ENCODE data around the gene OIP5.

DNA sequence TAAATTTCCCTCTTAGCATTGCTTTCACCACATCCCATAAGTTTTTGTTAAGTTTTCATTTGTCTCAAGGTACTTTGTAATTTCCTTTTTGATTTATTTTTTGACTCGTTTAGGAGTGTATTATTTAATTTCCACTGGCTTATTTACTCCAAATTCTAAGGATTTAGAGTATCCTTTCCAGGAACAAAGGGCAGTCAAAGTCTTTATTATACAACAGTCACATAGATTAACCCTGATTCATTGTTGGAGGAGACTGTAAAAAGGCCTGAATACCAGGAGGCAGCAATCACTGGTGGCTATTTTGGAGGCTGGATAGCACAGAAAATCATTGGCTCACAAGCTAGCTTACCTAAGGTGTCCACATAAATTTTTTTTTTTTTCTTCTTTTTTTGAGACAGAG is 39.9 kb downstream of the OIP5 start:
- TF ChIP-seq EZH2 (IDR thresholded peaks at IDR 0.05) (no peak), POLR2AphosphoS5 (IDR thresholded peaks at IDR 0.05; ENCODE audit: borderline replicate concordance, low read depth, low read length) (no peak), FOXP2 (optimal IDR thresholded peaks at IDR 0.05; ENCODE audit: control extremely low read depth, extremely low read length, insufficient read depth) (no peak)

Data from SK-N-MC (cell line).